Activated CD8-positive, alpha-beta memory T cell treated with anti-CD3 and anti-CD28 coated beads, Interleukin-2, amount 50 U/mL, for 1 hour (primary cell): ENCODE measurements around the gene RETREG1.
"Not testable (repeated sequence)": the region's sequence is repeated elsewhere in the genome, so short reads cannot be mapped to it uniquely, and the experiment has no call there.

Experiments used
- DNase-seq: peaks from one replicate; pipeline ENCODE4 v3.0.0-alpha.2; 2020; ENCODE audit errors: extremely low read depth

RETREG1 gene

DNA sequence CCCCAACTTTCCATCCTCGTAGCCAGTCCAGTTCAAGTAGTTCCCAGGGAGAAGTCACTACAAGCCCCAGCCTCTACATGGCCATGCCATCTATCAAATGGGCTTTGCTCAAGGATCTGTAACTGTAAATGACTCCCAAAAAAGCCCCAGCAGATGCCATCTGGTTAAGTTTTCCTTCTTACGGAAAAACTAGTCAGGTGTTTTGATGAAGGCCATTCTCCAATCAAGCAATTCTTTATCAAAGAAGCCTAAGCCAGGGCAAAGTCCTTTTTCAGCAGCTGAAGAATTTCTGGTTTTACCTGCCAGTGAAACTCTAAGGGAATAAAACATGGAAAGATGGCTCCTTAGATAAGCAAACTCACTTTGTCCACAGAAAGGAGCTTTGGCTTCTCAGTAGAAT lies 129.3 kb downstream of the RETREG1 start:
- DNase-seq, result no peak

DNA sequence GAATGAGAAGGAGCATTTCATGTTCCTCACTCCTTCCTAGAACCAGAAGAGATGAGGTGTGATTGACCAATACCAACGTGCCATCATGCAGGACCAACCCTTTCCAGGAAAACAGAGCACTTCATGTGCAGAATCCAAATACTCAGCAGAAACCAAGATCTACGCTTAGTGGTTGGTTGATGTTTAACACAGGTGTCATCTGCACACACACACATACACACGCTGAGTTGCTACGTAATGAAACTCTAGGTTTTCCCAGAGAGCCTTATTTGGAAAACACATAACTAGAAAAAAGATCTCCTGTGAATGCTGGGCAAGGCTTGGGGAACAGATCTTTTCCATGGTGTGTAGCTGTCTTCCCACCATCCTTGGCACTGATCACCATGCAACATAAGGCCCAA lies 130.1 kb downstream of the RETREG1 start:
- no peak for DNase-seq

DNA sequence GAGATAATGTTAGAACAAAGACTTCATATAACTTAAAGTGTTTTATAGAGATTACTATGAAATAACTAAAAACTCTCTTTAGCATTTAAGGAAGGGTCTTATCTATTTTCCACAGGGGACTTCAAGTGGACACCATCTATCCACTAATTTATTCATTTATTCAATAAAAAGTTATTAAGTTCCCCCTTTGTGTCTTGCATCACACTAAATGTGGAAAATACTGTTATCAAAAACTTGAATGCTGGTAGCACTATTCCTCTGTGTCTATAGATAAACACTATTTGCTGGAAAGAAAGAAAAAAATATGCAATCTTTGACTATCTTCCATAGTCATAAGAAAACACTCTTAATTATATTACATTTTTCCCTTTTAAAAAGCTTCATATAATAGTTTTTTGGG lies 131.1 kb downstream of the RETREG1 start:
- no peak for DNase-seq

- DNase-seq, result no peak
These were observed 132.7 kb downstream of the RETREG1 start for GRCh38 chr5:16484081-16484480.

DNA sequence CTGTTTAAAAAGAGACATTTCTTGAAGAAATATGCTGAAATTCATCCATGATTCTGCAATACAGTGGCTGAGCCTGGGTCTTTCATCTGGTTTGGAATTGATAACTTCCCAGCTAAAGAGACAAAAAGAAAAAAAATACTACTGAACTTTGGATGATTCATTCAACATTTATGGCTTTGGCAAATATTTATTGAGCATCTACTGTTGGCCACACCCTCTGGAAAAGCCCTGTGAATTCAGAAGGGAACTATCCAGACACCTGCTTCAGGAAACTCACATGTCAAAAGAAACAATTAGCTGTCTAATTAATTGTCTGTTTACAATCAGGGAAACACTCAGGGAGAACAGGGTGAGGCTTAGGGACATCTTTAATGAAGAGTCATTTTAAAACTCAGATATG lies 133.4 kb downstream of the RETREG1 start:
- no peak for DNase-seq

GRCh38 chr5:16482891-16483290 lies 133.9 kb downstream of the RETREG1 start:
- no peak for DNase-seq

GRCh38 chr5:16480821-16481538 lies 135.8 kb downstream of the RETREG1 start:
- DNase-seq, result no peak

DNA sequence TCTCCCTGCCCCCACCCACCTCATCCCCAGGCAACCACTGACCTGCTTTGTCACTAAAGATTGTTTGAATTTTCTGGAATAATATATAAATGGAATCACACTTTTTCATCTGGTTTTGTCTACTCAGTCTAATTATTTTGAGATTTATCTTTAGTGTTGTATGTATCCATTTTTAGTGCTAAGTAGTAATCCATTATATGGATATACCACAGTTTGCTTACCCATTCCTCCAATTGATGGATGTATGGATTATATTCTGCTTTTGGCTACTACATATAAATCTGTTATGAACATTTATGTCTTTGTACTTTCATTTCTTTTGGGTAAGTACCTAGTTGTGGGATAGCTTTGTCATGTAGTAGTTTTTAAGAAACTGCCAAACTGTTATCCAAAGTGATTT lies 136.7 kb downstream of the RETREG1 start:
- no peak for DNase-seq

DNA sequence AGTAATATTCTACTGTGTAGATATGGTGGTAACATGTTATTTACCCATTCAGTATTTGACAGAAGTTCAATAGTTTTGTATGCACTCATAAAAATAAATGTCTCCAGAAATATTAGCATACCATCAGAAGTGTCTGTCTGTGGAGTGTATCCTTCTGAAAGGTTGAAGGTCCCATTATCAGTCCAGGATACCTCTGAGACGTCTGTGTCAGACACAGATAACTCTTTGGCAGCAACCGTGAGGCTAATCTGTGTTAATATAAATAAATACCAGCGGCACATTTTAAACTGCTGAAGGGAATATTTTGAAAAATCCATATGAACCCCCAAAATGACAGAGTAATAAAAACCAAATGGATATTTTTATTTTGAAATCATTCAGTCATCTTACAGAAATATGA lies 139.3 kb downstream of the RETREG1 start:
- DNase-seq, result no peak

DNA sequence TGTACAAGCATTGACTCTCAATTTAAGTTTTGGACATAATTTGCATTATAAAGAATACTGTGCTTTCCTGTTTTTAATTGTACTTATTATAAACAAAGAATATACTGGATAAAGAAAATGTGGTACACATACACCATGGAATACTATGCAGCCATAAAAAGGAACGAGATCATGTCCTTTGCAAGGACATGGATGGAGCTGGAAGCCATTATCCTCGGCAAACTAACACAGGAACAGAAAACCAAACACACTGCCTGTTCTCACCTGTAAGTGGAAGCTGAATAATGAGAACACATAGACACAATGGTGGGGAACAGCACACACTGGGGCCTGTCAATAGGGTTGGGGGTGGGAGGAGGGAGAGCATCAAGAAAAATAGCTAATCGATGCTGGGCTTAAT lies 140.4 kb downstream of the RETREG1 start:
- DNase-seq, result not testable (repeated sequence)

DNA sequence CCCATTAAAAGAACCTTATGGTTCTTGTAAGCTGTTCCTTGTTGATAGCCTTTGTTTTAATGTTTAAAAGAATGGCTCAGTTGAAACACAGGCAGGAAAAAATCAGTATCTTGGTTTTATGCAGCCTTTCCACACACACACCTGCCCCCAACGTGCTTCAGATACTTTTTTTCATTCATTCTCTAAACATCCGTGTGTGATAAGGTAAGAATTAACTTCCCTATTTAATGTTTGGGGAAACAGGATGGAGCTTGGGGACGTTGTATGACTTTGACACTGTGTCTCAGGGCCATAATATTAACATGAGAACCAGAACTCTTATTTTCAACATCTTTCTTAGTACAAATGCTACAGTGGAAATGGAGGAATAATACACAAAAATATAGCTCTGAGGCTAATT lies 145.4 kb downstream of the RETREG1 start:
- no peak for DNase-seq

GRCh38 chr5:16467363-16468219 lies 149.2 kb downstream of the RETREG1 start:
- DNase-seq, result no peak

GRCh38 chr5:16465544-16466432 lies 151.0 kb downstream of the RETREG1 start, which contains the start of gene ZNF622:
Gene ZNF622, minus strand, starts transcription at chr5:16465800. Its CDS starts 135 bp downstream, at chr5:16465665.
- DNase-seq, result peak; percentile 69

GRCh38 chr5:16464664-16465543 lies 151.9 kb downstream of the RETREG1 start:
- DNase-seq, result no peak

- DNase-seq, result no peak
These were observed 152.6 kb downstream of the RETREG1 start for GRCh38 chr5:16464231-16464630.

DNA sequence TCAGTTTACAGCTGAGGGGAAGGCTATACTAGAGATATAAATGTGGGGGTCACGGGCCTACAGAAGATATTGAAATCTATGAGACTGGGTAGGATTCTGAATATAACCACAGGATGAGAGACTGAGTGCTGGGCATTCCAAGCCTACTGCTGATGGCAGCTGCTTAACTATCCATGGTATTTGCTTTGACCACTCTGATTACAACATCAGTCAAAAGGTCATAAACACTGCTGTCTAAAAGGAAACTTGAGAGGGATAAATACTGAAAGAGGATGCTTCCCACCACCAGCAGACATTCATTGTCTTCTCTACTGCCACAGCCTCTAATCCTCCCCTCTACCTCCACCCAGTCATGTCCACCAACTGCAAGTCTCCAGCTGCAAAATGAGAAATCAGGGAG lies 155.0 kb downstream of the RETREG1 start:
- DNase-seq, result no peak

- DNase-seq, result no peak
These were observed 155.8 kb downstream of the RETREG1 start for GRCh38 chr5:16461026-16461425.

GRCh38 chr5:16459451-16459850 lies 157.3 kb downstream of the RETREG1 start:
- no peak for DNase-seq

- DNase-seq, result no peak
These were observed 158.9 kb downstream of the RETREG1 start for GRCh38 chr5:16457853-16458252.

- DNase-seq, result no peak
These were observed 159.3 kb downstream of the RETREG1 start for GRCh38 chr5:16457451-16457850.
